ENCODE measurements around the gene COX8A. TPM values are rescaled to one million over a fixed set of nuclear protein-coding genes. Genes with fewer than 3 reads are reported as not detected.

The COX8A gene
- total and polyA plus RNA-seq, 9 of the 15 experiments (the other 6 are each of a cell fraction or from before 2014, with no cell fraction given) = 274 to 1,206 (median 526) TPM

- 0 out of 2 replicates have a peak, but pooled peaks have one; percentile 37 for TF ChIP-seq RREB1 (CRISPR knock-in tag; IDR thresholded peaks at IDR 0.05)
- peak; percentile 90 for TF ChIP-seq HBP1 (CRISPR knock-in tag; IDR thresholded peaks at IDR 0.05)
- TF ChIP-seq DMBX1 (CRISPR knock-in tag; IDR thresholded peaks at IDR 0.05; ENCODE audit: borderline replicate concordance) = peak; percentile 12; the same call in 1 of the 2 replicates
- TF ChIP-seq MLLT1 (IDR thresholded peaks at IDR 0.05) = peak in 1 of 2 experiments; percentile 44; a peak in 1 of 4 replicates
- peak; percentile 80; the same call in 1 of the 2 replicates for TF ChIP-seq KAT7 (CRISPR knock-in tag; IDR thresholded peaks at IDR 0.05; ENCODE audit: borderline replicate concordance)
- TF ChIP-seq ZNF766 (CRISPR knock-in tag; conservative IDR thresholded peaks at IDR 0.05) = no peak
- TF ChIP-seq POLR2AphosphoS5 (IDR thresholded peaks at IDR 0.05; ENCODE audit: control insufficient read depth, insufficient read depth, low read depth, low read length) = peak; percentile 90
- TF ChIP-seq NR2C1 (IDR thresholded peaks at IDR 0.05) = peak; percentile 68; the same call in 1 of the 2 replicates
- peak; percentile 70 for TF ChIP-seq NR2C1 (tag; IDR thresholded peaks at IDR 0.05)
- peak; percentile 12; the same call in 1 of the 2 replicates for TF ChIP-seq SMARCE1 (IDR thresholded peaks at IDR 0.05)
- peak; percentile 97 for TF ChIP-seq SUPT5H (IDR thresholded peaks at IDR 0.05)
- TF ChIP-seq ZBTB11 (CRISPR knock-in tag; IDR thresholded peaks at IDR 0.05) = peak; percentile 85 to 96 (median 92); a peak in 5 of 6 replicates
Observed at GRCh38 chr11:63974259-63975143, at the start of gene COX8A (continued).

All from K562 (cell line).